GM12801 (cell line): ENCODE measurements around the gene DPF3.

Experiments
- CTCF ChIP-seq: IDR thresholded peaks from one replicate; pipeline ENCODE4 v1.5.1; 2011; ENCODE audit warnings: control low read depth; ENCODE audit not compliant: insufficient read length; ENCODE audit errors: extremely low read depth

The DPF3 gene

GRCh38 chr14:72577521-72577920, 316.4 kb downstream of the DPF3 start:
- TF ChIP-seq CTCF = no peak

GRCh38 chr14:72576258-72576657, 317.6 kb downstream of the DPF3 start:
- TF ChIP-seq CTCF = no peak

GRCh38 chr14:72574715-72575114, 319.2 kb downstream of the DPF3 start:
- TF ChIP-seq CTCF = no peak

GRCh38 chr14:72573725-72574417, 320.0 kb downstream of the DPF3 start:
- no peak for TF ChIP-seq CTCF
